HL-60 (cell line): ENCODE results near the gene HERC2.

Source experiments
- CTCF ChIP-seq: IDR thresholded peaks from one replicate; pipeline ENCODE4 v1.5.1; 2011; ENCODE audit warnings: low read length, control low read depth, inconsistent platforms; ENCODE audit not compliant: insufficient read depth
- GABPA ChIP-seq: IDR thresholded peaks from 2 replicates; pipeline ENCODE4 v1.6.1; 2012; ENCODE audit warnings: low read depth
- POLR2AphosphoS5 ChIP-seq: IDR thresholded peaks from 2 replicates; pipeline ENCODE4 v1.6.1; 2012; ENCODE audit warnings: low read depth
- TF ChIP-seq, protein P1 (sequence below): IDR thresholded peaks from 2 replicates; pipeline ENCODE4 v1.6.1; 2012; ENCODE audit warnings: low read depth; ENCODE audit not compliant: insufficient replicate concordance

GRCh38 chr15:28191832-28192231 is 130.1 kb downstream of the HERC2 start:
- TF ChIP-seq CTCF (no peak), POLR2AphosphoS5 (no peak), GABPA (no peak)
- TF ChIP-seq, protein P1, sequence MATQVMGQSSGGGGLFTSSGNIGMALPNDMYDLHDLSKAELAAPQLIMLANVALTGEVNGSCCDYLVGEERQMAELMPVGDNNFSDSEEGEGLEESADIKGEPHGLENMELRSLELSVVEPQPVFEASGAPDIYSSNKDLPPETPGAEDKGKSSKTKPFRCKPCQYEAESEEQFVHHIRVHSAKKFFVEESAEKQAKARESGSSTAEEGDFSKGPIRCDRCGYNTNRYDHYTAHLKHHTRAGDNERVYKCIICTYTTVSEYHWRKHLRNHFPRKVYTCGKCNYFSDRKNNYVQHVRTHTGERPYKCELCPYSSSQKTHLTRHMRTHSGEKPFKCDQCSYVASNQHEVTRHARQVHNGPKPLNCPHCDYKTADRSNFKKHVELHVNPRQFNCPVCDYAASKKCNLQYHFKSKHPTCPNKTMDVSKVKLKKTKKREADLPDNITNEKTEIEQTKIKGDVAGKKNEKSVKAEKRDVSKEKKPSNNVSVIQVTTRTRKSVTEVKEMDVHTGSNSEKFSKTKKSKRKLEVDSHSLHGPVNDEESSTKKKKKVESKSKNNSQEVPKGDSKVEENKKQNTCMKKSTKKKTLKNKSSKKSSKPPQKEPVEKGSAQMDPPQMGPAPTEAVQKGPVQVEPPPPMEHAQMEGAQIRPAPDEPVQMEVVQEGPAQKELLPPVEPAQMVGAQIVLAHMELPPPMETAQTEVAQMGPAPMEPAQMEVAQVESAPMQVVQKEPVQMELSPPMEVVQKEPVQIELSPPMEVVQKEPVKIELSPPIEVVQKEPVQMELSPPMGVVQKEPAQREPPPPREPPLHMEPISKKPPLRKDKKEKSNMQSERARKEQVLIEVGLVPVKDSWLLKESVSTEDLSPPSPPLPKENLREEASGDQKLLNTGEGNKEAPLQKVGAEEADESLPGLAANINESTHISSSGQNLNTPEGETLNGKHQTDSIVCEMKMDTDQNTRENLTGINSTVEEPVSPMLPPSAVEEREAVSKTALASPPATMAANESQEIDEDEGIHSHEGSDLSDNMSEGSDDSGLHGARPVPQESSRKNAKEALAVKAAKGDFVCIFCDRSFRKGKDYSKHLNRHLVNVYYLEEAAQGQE, result no peak
